Skeletal muscle tissue (tissue), 4 donors: ENCODE results near the gene XRCC1. TPM values are rescaled to one million over a fixed set of nuclear protein-coding genes. Genes with fewer than 3 reads are reported as not detected.
"Not testable (repeated sequence)": the region's sequence is repeated elsewhere in the genome, so short reads cannot be mapped to it uniquely, and the experiment has no call there.

Source experiments
- H3K27ac ChIP-seq: one replicate; pipeline ENCODE4 v1.7.0; 2013; ENCODE audit warnings: mild to moderate bottlenecking, low read depth, low read length, inconsistent platforms
- H3K27me3 ChIP-seq, 3 donors: one replicate each; pipeline ENCODE4 v1.7.0; 2013; ENCODE audit warnings: low read length in 3 of 3; ENCODE audit not compliant: control insufficient read depth in 3 of 3, insufficient read depth in 3 of 3
- H3K36me3 ChIP-seq, 3 donors: one replicate each; pipeline ENCODE4 v1.7.0; 2013; ENCODE audit warnings: low read length in 3 of 3; ENCODE audit not compliant: control insufficient read depth in 3 of 3, insufficient read depth in 3 of 3
- H3K4me1 ChIP-seq, 3 donors: one replicate each; pipeline ENCODE4 v1.7.0; 2013; ENCODE audit warnings: low read length in 3 of 3, mild to moderate bottlenecking in 3 of 3; ENCODE audit not compliant: control insufficient read depth in 3 of 3, insufficient read depth in 3 of 3
- H3K4me3 ChIP-seq, 3 donors: one replicate each; pipeline ENCODE4 v1.7.0; 2013; ENCODE audit warnings: low read length in 3 of 3
- H3K9ac ChIP-seq, 3 donors: one replicate each; pipeline ENCODE4 v1.7.0; 2013; ENCODE audit warnings: low read length in 3 of 3, mild to moderate bottlenecking in 3 of 3, moderate library complexity in 2 of 3, low read depth in 1 of 3
- H3K9me3 ChIP-seq, 3 donors: one replicate each; pipeline ENCODE4 v1.7.0; 2013; ENCODE audit warnings: low read length in 3 of 3; ENCODE audit not compliant: control insufficient read depth in 3 of 3
- total RNA-seq: library from RNA; depleted of rRNA; stranded (reverse); fragments of >200 nt; gene quantifications from one replicate; pipeline ENCODE4 v1.2.3, GENCODE V29; 2014
- donor health status: Osteomylitis.

The XRCC1 gene
- total RNA-seq, 1 donor from 2014 or later = 7.3 TPM

DNA sequence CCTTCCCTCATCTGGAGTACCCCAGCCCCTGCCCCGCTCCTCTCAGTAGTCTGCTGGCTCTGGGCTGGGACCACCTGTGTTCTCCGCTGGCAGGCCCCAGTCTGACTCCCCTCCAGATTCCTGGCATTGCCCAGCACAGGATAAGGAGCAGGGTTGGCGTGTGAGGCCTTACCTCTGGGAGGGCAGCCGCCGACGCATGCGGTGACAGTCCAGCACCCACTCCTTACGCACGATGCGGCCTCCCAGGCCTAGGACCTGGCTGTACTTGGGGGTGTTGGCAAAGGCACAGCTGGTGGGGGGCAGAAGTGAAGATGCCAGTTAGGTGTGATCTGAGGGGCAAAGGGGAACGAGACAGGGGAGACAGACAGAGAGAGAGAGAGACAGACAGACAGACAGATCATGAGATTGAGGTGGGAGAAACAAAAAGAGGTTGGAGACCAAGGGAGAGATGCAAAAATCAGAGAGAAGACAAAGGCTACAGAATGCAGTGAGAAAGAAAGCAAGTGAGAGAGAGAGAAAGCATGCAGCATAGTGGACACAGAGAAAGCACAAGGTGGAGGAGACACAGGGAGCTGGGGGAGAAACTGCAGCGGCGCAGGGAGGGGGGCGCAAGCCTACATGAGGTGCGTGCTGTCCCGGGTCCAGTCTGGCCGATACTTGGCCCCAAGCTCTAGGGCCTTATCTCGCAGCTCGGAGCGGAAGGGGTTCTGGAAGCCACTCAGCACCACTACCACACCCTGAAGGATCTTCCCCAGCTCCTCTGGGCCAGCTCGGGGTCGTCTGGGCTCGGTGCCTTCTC, 23.7 kb downstream of the XRCC1 start:
- no peaks in the 10 kb centered on the region for H3K4me1 ChIP-seq
- no peak overlapping the region for H3K27ac ChIP-seq
- no peak overlapping the region for H3K4me3 ChIP-seq
- no peaks in the 10 kb centered on the region for H3K9me3 ChIP-seq
- no peaks in the 10 kb centered on the region for H3K27me3 ChIP-seq
- H3K9ac ChIP-seq = peak overlapping the region in 1 of 3 donors; percentile 8
- peaks cover 36 to 43% (median 38%) of the 10 kb centered on the region in 3 donors for H3K36me3 ChIP-seq

DNA sequence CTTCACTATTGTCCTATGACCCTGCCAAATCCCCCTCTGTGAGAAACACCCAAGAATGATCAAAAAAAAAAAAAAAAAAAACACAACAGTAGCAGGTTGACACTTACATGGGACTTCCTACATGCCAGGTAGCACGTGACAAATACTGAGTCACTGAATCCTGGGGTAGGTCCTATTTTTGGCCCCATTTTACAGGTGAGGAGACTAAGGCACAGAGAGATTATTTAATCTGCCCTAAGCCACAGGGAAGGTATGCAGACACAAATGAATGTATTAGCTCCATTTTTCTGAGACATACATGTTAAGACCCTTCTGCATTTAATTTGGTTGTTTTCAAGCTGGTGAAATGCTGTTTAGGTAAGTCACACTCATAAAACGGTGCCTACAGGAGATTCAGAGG, 26.6 kb downstream of the XRCC1 start:
- H3K9me3 ChIP-seq = no peaks in the 10 kb centered on the region
- no peaks in the 10 kb centered on the region for H3K27me3 ChIP-seq
- peaks cover 38 to 50% (median 46%) of the 10 kb centered on the region in 3 donors for H3K36me3 ChIP-seq
- no peaks in the 10 kb centered on the region for H3K4me1 ChIP-seq
- H3K4me3 ChIP-seq = no peak overlapping the region
- no peak overlapping the region for H3K9ac ChIP-seq
- H3K27ac ChIP-seq = no peak overlapping the region

GRCh38 chr19:43547926-43548325, 27.4 kb downstream of the XRCC1 start:
- H3K27me3 ChIP-seq, H3K9ac ChIP-seq, H3K4me1 ChIP-seq, H3K9me3 ChIP-seq, H3K27ac ChIP-seq, H3K4me3 ChIP-seq: not testable (repeated sequence)
- peaks cover 40 to 50% (median 47%) of the 10 kb centered on the region in 3 donors for H3K36me3 ChIP-seq

- no peaks in the 10 kb centered on the region for H3K4me1 ChIP-seq
- no peaks in the 10 kb centered on the region for H3K27me3 ChIP-seq
- H3K36me3 ChIP-seq = peaks cover 41 to 49% (median 48%) of the 10 kb centered on the region in 3 donors
- H3K4me3 ChIP-seq = no peak overlapping the region
- no peaks in the 10 kb centered on the region for H3K9me3 ChIP-seq
- H3K9ac ChIP-seq = no peak overlapping the region
- H3K27ac ChIP-seq = no peak overlapping the region
Measured at GRCh38 chr19:43546581-43546980, 28.7 kb downstream of the XRCC1 start.

DNA sequence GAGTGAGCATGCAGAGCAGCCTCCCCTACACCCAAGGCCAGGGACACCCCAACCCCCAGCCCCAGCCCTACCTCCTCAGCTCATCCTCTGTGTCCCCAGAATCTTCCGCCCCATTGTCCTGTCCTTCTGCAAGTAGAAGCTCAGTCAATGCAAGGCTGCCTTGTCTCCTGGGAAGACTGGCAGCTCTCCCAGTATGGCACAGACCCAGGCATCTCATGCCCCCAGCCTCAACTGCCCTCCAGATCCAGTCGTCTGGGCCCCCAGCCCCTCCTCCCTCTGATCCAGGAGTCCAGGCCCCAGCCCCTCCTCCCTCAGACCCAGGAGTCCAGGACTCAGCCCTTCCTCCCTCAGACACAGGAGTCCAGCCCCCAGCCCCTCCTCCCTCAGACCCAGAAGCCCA, 29.3 kb downstream of the XRCC1 start:
- H3K36me3 ChIP-seq = peaks cover 38 to 46% (median 45%) of the 10 kb centered on the region in 3 donors
- no peak overlapping the region for H3K9ac ChIP-seq
- no peaks in the 10 kb centered on the region for H3K27me3 ChIP-seq
- H3K4me3 ChIP-seq = no peak overlapping the region
- no peak overlapping the region for H3K27ac ChIP-seq
- H3K4me1 ChIP-seq = no peaks in the 10 kb centered on the region
- H3K9me3 ChIP-seq = no peaks in the 10 kb centered on the region

GRCh38 chr19:43545276-43545675, 30.1 kb downstream of the XRCC1 start:
- no peak overlapping the region for H3K4me3 ChIP-seq
- peaks cover 36 to 46% (median 44%) of the 10 kb centered on the region in 3 donors for H3K36me3 ChIP-seq
- H3K27me3 ChIP-seq = no peaks in the 10 kb centered on the region
- no peaks in the 10 kb centered on the region for H3K9me3 ChIP-seq
- no peaks in the 10 kb centered on the region for H3K4me1 ChIP-seq
- no peak overlapping the region for H3K27ac ChIP-seq
- peak overlapping the region in 1 of 3 donors; percentile 25 for H3K9ac ChIP-seq

DNA sequence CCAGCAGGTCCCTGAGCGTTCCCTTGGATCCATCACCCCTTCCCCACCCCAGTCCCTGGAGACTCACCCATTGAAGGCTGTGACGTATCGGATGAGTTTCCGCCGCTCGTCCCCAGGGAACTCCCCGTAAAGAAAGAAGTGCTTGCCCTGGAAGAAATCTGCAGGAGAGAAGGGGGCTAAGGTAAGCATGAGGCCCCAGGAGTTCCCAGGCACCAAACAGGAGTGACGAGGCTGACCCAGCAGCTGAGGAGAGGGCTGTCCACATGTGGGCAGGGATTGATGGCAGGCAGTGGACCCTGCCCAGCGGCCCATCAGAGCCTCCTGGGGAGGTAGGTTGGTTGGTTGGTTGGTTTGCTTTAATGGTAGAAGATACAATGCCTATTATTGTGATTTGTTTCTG, 31.2 kb downstream of the XRCC1 start:
- Histone ChIP-seq H3K27me3 (no peaks in the 10 kb centered on the region), H3K4me3 (no peak overlapping the region), H3K4me1 (no peaks in the 10 kb centered on the region), H3K9ac (no peak overlapping the region), H3K9me3 (peaks cover 0 to 2% (median 0%) of the 10 kb centered on the region in 3 donors), H3K27ac (no peak overlapping the region), H3K36me3 (peaks cover 34 to 52% (median 50%) of the 10 kb centered on the region in 3 donors)

DNA sequence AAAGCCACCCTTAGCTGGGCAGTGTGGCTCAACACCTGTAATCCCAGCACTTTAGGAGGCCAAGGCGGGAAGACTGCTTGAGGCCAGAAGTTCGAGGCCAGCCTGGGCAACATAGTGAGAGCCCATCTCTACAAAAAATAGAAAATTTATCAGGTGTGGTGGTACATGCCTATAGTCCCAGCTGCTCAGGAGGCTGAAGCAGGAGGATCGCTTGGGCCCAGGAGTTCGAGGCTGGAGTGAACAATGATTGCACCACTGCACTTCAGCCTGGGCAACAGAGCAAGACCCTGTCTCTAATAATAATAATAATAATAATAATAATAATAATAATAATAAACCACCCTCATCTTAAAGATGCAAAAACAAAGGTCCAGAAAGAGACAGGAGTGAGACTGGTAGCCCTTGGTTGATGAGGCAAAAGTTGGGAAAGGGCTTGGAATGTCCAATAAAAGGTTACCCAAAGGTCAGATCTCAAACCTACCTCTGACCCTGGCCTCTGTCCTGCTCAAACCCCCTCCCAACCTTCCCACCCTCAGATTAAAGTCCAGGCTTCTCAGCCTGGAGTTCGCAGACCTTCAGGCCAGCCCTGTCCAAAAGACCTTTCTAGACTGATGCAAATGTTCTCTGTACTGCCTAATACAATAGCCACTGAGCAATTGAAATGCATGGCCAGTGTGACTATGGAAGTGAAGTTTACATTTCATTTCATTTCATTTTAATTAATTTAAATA, 33.2 kb downstream of the XRCC1 start:
- Histone ChIP-seq H3K4me3 (no peak overlapping the region), H3K27me3 (no peaks in the 10 kb centered on the region), H3K9me3 (peaks cover 0 to 8% (median 0%) of the 10 kb centered on the region in 3 donors), H3K36me3 (peaks cover 40 to 61% (median 59%) of the 10 kb centered on the region in 3 donors), H3K4me1 (no peaks in the 10 kb centered on the region), H3K27ac (no peak overlapping the region), H3K9ac (no peak overlapping the region)

DNA sequence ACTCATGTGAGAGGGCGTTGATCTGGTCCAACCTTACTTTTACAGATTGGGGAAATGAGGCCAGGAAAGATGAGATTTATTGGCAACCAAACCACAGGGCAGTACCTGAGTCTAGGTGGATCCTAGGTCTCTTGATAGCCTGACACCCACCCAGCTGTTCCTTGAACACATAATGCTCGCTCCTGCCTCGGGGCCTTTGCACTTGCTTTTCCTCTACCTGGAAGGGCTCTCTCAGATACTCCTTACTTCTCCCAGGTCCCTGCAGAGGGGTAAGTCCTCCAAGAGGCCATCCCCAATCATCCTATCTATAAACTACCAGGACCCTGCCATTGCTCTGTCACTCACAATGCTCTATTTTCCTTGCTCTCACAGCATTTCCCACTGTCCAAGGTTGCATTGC, 34.9 kb downstream of the XRCC1 start:
- Histone ChIP-seq H3K4me1 (peaks cover 0 to 5% (median 3%) of the 10 kb centered on the region in 3 donors), H3K36me3 (peaks cover 38 to 55% (median 51%) of the 10 kb centered on the region in 3 donors), H3K27ac (no peak overlapping the region), H3K9me3 (peaks cover 0 to 8% (median 0%) of the 10 kb centered on the region in 3 donors), H3K27me3 (no peaks in the 10 kb centered on the region), H3K4me3 (no peak overlapping the region), H3K9ac (no peak overlapping the region)

- Histone ChIP-seq H3K9me3 (peaks cover 0 to 8% (median 0%) of the 10 kb centered on the region in 3 donors), H3K36me3 (peaks cover 29 to 43% (median 42%) of the 10 kb centered on the region in 3 donors), H3K27me3 (no peaks in the 10 kb centered on the region), H3K9ac (no peak overlapping the region), H3K27ac (no peak overlapping the region), H3K4me1 (peaks cover 4 to 15% (median 13%) of the 10 kb centered on the region in 3 donors), H3K4me3 (no peak overlapping the region)
Measured at GRCh38 chr19:43538922-43539321, 36.4 kb downstream of the XRCC1 start.
